Activated naive CD8-positive, alpha-beta T cell treated with anti-CD3 and anti-CD28 coated beads, Interleukin-2, amount 50 U/mL, for 16 hours (primary cell): Measurements from ENCODE around the gene UBTD1.

Source experiments
- DNase-seq: peaks from one replicate; pipeline ENCODE4 v3.0.0-alpha.2; 2020; ENCODE audit warnings: low read depth, low spot score

Gene UBTD1

DNA sequence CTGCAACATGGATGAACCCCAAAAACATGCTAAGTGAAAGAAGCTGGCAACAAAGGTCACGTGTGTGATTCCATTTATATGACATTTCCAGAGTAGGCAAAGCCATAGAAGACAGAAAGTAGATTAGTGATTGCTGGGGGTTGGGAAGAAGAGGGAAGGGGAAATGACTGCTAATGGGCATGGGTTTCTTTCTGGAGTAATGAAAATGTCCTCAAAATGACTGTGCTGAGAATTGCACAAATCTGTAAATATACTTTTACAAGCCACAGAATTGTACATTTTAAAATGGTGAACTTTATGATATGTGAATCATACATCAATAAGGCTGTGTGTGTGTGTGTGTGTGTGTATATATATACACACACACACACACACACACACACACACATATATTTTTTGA, 16.3 kb upstream of the UBTD1 start:
- DNase-seq, result no peak

DNA sequence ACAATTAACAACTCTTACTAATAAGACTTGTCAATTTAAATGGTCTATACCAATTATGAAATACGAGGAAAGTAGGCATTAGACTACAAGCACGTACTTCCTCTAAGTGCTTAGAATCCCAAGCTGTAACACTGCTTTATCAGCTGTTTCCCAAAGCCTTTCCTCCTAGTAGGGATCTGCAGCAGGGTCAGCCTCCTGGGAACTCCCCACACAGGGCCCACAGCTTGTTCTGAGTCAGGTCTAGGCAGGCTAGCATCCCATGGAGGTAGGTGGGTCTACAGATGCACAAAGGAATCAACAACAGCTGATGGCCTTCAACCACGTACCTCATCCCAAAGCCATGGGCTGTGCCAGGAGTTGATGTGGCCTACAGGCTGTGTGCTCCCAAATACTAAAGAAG, 15.2 kb upstream of the UBTD1 start:
- no peak for DNase-seq

DNA sequence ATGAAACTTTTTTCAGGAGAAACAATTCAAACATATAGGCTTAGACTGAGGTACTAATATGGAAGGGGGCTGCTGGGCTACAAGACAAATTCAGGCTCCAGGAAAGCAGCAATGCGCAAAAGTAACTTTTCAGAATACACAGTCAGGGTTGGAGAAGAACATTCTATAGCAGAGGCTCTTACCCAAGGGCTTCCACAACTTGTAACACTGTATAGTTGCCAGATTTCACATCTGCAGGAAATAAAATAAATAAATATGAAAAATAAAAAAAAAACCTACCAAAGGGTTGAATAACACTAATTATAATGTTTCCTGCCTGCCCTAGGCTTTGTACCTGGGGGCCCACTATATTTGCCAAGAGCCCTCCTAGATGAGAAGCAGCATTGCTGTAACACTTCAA, 14.8 kb upstream of the UBTD1 start:
- DNase-seq, result no peak

- DNase-seq, result no peak
Measured at GRCh38 chr10:97485647-97486281, 13.0 kb upstream of the UBTD1 start.

GRCh38 chr10:97490592-97490991, 8.1 kb upstream of the UBTD1 start:
- DNase-seq, result no peak

DNA sequence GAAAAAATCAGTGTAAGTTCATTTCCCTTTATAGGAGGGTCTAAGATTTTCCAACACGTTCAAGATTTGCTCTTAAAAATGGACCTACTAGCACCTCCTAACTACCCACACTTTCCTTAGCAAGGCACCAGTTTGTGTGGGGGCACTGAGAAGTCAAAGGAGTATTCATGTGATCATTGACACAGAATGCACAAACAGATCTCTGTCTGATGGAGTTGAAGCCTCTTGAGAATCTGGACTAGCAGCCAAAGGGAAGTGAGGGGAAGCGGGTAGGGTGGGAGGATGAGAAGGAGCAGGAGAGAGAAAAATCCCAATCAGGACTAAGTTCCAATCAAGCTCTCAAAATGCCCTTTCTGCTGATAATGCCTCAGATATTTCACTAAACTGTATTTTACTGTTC, 4.6 kb upstream of the UBTD1 start:
- DNase-seq, result no peak

DNA sequence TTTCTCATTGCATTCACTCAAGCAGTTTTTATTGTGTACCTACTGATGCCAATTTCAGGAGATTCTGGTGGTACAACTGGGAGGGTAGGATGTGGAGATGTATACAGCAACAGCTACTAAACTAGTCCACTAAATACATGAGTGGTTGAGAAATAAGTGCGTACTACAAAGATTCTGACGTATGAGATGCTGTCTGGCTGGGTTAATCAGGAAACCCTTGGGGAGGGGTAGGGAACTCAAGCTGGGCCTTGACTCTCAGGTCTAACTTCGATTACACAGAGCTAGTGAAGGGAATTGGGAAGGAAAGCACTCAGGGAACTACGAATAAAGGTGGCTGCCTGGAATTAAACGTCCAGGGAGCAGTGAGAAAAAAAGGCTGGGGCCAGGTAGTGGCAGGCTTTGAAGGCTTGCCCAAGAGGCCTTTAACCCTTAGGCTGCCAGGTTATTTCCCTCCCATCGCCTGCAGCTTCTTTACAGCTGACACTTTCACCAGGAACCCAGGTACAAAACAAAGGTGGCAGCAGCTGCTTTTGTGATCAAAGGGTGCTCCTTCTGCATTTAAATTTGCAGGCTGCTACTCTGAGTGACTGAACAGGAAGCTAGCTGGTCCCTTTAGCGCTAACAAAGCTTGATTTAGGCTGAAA, 3.7 kb upstream of the UBTD1 start:
- DNase-seq, result no peak

DNA sequence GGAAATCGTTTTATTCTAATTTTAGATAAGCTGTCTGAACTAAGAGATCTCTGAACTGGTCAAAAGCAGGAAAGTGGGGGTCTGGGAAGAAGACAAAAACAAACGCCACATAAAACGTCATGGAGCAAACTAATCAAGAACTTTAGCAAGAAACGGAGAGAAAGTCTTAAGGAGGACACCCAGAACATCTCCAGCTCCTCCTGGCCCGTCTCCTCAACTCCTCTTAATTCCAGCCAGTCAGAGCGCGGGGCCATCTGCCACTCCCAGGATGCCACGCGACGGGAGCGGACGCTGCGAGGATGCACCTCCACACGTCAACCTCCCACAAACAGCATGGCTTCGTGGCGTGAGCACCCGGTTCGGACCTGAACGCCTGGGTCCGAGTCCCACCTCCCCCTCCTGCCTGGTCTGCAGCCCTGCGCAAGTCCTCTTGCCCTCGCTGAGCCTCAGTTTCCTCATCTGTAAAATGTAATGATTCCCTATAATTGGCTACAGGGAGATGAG, 1.1 kb upstream of the UBTD1 start:
- peak; percentile 47 for DNase-seq

GRCh38 chr10:97498076-97498840, 466 bp upstream of the UBTD1 start, which contains the start of gene MMS19:
TSS of gene MMS19 (minus strand) at chr10:97498422. CDS start at chr10:97498384, 38 bp downstream.
- peak; percentile 98 for DNase-seq

DNA sequence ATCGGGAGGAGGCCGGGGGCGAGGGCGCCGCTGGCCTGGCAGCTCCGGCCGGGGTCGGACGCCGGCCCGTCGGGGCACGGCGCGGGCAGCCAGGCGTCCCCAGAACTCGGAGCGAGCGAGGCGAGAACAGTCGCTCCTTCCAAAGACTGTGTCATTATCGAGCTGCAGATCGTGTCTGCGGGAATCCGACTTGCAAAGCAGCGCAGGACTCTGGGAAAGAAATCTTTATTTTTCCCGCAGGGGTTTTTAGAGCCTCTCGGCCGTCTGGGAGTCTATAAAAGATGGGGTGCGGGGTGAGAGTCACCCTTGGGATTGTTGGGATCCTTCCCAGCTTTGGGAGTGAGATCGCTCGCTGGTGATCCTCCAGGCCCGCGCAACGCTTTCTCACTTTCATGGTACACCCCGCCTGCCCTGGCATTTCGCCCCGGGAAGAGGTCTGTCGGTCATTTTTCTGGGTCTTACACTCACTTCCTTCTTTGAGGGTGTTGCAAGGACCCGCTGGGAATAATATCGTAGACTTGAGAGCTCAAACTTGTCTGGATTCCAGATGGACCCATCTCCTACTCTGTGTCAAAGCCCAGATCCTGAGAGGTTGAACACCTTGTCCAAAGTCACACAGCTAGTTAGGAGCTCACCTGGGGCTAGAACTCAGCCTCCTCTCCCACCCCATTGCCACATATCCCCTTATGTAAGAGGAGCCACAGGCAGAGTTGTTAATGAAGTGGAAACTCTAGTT, 1.0 kb downstream of the UBTD1 start:
- DNase-seq, result no peak

DNA sequence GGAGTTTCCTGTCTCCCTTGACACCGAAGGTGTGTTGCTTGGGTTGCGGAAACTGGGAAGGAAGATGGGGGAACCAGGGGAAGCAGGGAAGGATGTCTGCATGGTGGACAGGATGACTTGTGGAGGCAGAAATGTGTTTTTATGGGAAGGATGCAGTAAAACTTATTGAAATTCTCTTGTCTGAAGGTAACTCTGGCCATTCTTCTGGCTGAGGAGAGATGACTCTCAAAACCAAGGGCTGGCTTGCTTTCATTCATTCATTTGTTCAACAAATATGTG, 1.5 kb downstream of the UBTD1 start:
- no peak for DNase-seq

DNA sequence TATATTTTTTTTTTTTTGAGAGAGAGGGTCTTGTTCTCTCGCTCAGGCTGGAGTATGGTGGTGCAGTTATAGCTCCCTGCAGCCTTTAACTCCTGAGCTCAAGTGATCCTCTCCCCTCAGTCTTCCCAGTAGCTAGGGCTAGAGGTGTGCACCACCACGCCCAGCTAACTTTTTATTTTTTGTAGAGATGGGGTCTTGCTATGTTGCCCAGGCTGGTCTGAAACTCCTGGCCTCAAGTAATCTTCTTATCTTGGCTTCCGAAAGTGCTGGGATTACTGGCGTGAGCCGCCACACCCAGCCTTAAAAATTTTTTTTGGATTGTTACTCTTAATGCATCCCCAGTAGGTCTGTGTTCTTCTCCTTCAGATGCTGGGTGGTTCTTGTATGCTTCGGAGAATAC, 4.2 kb downstream of the UBTD1 start:
- DNase-seq, result no peak

DNA sequence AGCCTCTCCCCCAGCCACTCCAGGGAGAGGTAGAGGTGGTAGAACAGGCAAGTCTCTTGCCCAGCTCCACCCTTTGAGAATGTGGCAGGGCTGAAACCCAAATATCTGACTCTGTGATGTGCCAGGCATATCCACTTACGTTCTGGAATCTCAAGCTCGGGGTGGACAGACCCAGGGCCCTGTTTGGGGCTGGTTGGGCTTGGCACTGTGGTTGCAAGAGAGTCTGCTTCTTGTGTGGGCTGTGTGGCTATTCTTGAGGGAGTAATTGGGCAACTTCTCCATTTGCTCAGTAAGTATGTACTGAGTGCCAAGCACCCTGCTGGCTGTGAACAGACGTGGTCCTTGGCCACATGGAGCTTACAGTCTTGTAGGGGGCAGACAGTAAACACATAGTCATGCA, 4.7 kb downstream of the UBTD1 start:
- DNase-seq, result no peak

DNA sequence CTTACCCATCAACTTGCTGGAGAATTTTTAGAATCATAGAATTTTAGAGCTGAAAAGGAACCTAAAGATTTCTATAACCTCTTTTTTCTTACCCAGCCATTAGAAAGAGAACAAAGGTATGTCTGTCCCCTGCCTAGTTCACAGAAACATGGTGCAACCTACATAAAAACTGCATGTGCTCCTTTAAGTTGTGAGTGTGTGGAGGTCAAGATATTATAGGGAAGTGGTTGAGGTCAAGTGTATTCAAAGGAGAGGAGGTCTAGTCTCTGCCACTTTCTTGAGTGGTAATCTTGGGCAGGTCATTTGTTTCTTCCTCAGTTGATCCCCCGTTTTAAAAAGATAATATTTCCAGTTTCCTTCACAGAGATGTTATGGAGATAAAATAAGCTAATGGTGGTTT, 6.4 kb downstream of the UBTD1 start:
- DNase-seq, result no peak

- no peak for DNase-seq
Measured at GRCh38 chr10:97506199-97506991, 7.7 kb downstream of the UBTD1 start.

GRCh38 chr10:97508342-97508741, 9.6 kb downstream of the UBTD1 start:
- DNase-seq, result no peak

DNA sequence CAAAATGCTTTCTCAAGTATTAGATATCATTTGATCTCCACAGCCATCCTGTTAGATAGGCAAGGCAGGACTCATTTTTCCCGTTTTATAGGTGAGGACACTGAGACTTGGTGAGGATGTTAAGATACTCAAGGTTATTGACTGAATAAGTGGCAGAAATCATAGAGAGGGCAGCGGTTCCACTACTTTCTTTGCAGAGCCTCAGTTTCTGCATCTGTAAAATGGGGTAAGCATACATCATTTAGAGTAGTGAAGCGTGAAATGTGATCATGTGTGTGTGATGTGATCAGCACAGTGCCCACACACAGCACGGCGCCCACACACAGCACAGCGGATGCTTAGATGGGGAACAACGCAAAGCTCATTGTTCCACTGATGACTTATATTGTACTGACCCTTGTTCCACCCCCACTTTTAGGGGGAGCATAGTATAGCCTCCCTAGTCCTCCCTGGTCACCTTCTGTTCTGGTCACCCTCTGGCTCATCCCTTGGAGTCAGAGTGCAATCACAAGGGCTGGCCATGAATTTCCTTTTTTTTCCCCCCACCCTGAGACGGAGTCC, 10.5 kb downstream of the UBTD1 start:
- DNase-seq, result no peak

- DNase-seq, result no peak
Measured at GRCh38 chr10:97510686-97511085, 12.0 kb downstream of the UBTD1 start.

DNA sequence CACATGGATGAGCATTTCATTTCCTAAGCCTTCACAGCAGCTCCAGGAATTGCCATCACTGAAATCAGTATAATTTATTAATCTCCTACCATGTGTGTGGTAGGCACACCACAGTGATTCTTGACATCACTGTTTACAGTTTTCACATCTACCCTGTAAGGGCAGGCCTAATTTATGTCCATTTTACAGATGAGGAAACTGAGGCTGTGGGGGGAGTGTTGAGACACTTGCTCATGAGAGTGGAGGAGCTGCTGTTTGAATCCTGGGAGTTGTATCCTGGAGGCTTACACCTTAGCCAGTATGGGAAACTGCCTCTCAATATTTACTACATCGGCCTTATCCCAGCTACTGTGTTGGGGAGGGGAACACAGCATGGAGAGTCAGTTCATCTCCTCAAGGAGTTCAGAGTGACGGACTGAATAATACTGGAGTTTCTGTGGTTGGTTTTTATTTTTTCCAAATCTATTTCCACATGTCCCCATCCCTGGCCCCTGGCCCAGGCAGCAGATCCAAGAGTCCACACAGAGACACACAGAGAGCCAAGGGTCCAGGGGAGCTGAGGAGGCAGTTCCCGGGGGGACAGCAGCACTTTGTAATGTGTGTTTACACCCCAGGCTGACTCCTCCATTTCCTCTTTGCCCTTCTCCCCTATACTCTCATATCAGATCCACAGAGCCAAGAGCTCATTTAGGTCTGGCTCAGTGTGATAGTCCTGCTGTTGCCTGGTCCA, 13.2 kb downstream of the UBTD1 start:
- no peak for DNase-seq

GRCh38 chr10:97512993-97513392, 14.3 kb downstream of the UBTD1 start:
- DNase-seq, result no peak
